OCI-LY7 (cell line): ENCODE measurements around the gene CCDC68.

Source experiments
- EZH2phosphoT487 ChIP-seq: fragments of 200-600 bp; sonication (generic); IDR thresholded peaks from 2 replicates; pipeline ENCODE4 v1.6.1; 2018; ENCODE audit warnings: low read depth, borderline replicate concordance, mild to moderate bottlenecking, mixed run types, antibody characterized with exemption, low read length, moderate library complexity, mixed read lengths
- TF ChIP-seq, protein P1 (sequence below): fragments of 200-600 bp; sonication (generic); conservative IDR thresholded peaks from 2 replicates; pipeline ENCODE4 v1.5.1; 2014; ENCODE audit warnings: mild to moderate bottlenecking, antibody characterized with exemption, low read length, moderate library complexity, mixed read lengths

DNA sequence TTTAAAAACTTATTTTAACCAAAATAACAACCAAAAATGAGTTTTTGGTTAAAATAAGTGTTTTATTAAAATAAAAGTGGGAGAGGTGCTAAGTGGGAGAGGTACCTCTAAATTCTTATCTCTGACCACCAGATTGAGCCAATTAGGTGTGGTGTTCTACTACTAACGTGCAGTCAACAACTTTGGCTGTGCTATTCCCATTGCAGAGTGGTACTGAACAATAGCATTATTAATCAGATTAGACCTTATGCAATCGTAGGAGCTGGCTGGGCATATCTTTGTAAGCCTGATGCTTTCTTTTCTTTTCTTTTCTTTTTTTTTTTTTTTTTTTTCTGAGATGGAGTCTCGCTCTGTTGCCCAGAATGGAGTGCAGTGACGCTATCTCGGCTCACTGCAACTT is 92.1 kb downstream of the CCDC68 start:
- TF ChIP-seq, protein P1, sequence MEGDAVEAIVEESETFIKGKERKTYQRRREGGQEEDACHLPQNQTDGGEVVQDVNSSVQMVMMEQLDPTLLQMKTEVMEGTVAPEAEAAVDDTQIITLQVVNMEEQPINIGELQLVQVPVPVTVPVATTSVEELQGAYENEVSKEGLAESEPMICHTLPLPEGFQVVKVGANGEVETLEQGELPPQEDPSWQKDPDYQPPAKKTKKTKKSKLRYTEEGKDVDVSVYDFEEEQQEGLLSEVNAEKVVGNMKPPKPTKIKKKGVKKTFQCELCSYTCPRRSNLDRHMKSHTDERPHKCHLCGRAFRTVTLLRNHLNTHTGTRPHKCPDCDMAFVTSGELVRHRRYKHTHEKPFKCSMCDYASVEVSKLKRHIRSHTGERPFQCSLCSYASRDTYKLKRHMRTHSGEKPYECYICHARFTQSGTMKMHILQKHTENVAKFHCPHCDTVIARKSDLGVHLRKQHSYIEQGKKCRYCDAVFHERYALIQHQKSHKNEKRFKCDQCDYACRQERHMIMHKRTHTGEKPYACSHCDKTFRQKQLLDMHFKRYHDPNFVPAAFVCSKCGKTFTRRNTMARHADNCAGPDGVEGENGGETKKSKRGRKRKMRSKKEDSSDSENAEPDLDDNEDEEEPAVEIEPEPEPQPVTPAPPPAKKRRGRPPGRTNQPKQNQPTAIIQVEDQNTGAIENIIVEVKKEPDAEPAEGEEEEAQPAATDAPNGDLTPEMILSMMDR = no peak
- no peak for TF ChIP-seq EZH2phosphoT487
